Right lobe of liver (tissue), 4 donors: ENCODE data around the gene LIPG.

Experiments
- CTCF ChIP-seq, 4 donors: fragments of 200-600 bp in 3 of 4; fragments of 450-650 bp in 1 of 4; IDR thresholded peaks; one replicate each; pipeline versions ENCODE4 v1.5.1 to v1.8.0; 2016 to 2022; ENCODE audit warnings: antibody characterized with exemption in 4 of 4, mild to moderate bottlenecking in 2 of 4
- POLR2A ChIP-seq: fragments of 450-650 bp; IDR thresholded peaks from one replicate; pipeline ENCODE4 v1.6.1; 2017; ENCODE audit warnings: antibody characterized with exemption, mild to moderate bottlenecking
- donor health status: DM: no; HTN: no; CAD: no.
- donor health status: DM: no; HTN: no; CAD: no.
- donor health status: DM: no; HTN: yes; CAD: no.

- TF ChIP-seq CTCF (IDR thresholded peaks at IDR 0.05) (no peak), POLR2A (no peak)
Measured at GRCh38 chr18:49625021-49625691, 63.3 kb downstream of the LIPG start.
